DOHH2 (cell line): ENCODE results near the gene AKT1S1.
A peak's percentile ranks its signal among the peaks of the same experiment; 100 is the strongest.

Experiments used
- H3F3A ChIP-seq: fragments of 200-600 bp; sonication (generic), shearing (Covaris generic); 2 replicates; pipeline ENCODE4 v1.6.0; 2016; ENCODE audit warnings: antibody characterized with exemption, mild to moderate bottlenecking; ENCODE audit not compliant: control insufficient read depth, insufficient read depth
- H3K27ac ChIP-seq: fragments of 200-600 bp; sonication (generic); 2 replicates; pipeline ENCODE4 v1.5.1; 2014; ENCODE audit warnings: low read depth, mild to moderate bottlenecking, low read length, moderate library complexity
- H3K27me3 ChIP-seq: fragments of 200-600 bp; sonication (generic); 2 replicates; pipeline ENCODE4 v1.6.1; 2014; ENCODE audit warnings: mild to moderate bottlenecking, low read length, mixed read lengths; ENCODE audit not compliant: control insufficient read depth
- H3K36me3 ChIP-seq: fragments of 200-600 bp; sonication (generic); 2 replicates; pipeline ENCODE4 v1.6.1; 2014; ENCODE audit warnings: mild to moderate bottlenecking, low read length, moderate library complexity, mixed read lengths; ENCODE audit not compliant: control insufficient read depth
- H3K4me1 ChIP-seq: fragments of 200-600 bp; sonication (generic); 2 replicates; pipeline ENCODE4 v1.6.1; 2014; ENCODE audit warnings: mild to moderate bottlenecking, low read length, mixed read lengths; ENCODE audit not compliant: control insufficient read depth
- H3K4me2 ChIP-seq: fragments of 200-600 bp; sonication (generic); 2 replicates; pipeline ENCODE4 v1.6.0; 2014; ENCODE audit warnings: mild to moderate bottlenecking, low read length, moderate library complexity
- H3K4me3 ChIP-seq: fragments of 200-600 bp; sonication (generic); 2 replicates; pipeline ENCODE4 v1.5.1; 2014; ENCODE audit warnings: mild to moderate bottlenecking, low read length, mixed read lengths
- H3K79me2 ChIP-seq: fragments of 200-600 bp; sonication (generic); 2 replicates; pipeline ENCODE4 v1.6.1; 2014; ENCODE audit warnings: mild to moderate bottlenecking, low read length, mixed read lengths; ENCODE audit not compliant: control insufficient read depth
- H3K9me2 ChIP-seq: fragments of 200-600 bp; sonication (generic); replicated peaks from 2 replicates; pipeline ENCODE4 v1.6.1; 2014; ENCODE audit warnings: mild to moderate bottlenecking, low read length, mixed read lengths; ENCODE audit not compliant: control insufficient read depth
- H3K9me3 ChIP-seq: fragments of 200-600 bp; sonication (generic); 2 replicates; pipeline ENCODE4 v1.6.1; 2014; ENCODE audit warnings: antibody characterized with exemption, low read length, mixed read lengths; ENCODE audit not compliant: control insufficient read depth, insufficient read depth
- H4K20me1 ChIP-seq: fragments of 200-600 bp; sonication (generic); 2 replicates; pipeline ENCODE4 v1.6.0; 2014; ENCODE audit warnings: low read depth, mild to moderate bottlenecking, antibody characterized with exemption, low read length, moderate library complexity; ENCODE audit not compliant: control insufficient read depth, insufficient read depth
- EZH2phosphoT487 ChIP-seq: fragments of 200-600 bp; sonication (generic); IDR thresholded peaks from 2 replicates; pipeline ENCODE4 v1.6.1; 2017; ENCODE audit warnings: borderline replicate concordance, mild to moderate bottlenecking, antibody characterized with exemption, low read length, moderate library complexity, mixed read lengths
- TF ChIP-seq, protein P1 (sequence below): fragments of 200-600 bp; sonication (generic); IDR thresholded peaks from one replicate; pipeline ENCODE4 v1.5.1; 2014; ENCODE audit warnings: antibody characterized with exemption, mild to moderate bottlenecking, low read depth, low read length; ENCODE audit not compliant: poor library complexity, severe bottlenecking

Gene AKT1S1

DNA sequence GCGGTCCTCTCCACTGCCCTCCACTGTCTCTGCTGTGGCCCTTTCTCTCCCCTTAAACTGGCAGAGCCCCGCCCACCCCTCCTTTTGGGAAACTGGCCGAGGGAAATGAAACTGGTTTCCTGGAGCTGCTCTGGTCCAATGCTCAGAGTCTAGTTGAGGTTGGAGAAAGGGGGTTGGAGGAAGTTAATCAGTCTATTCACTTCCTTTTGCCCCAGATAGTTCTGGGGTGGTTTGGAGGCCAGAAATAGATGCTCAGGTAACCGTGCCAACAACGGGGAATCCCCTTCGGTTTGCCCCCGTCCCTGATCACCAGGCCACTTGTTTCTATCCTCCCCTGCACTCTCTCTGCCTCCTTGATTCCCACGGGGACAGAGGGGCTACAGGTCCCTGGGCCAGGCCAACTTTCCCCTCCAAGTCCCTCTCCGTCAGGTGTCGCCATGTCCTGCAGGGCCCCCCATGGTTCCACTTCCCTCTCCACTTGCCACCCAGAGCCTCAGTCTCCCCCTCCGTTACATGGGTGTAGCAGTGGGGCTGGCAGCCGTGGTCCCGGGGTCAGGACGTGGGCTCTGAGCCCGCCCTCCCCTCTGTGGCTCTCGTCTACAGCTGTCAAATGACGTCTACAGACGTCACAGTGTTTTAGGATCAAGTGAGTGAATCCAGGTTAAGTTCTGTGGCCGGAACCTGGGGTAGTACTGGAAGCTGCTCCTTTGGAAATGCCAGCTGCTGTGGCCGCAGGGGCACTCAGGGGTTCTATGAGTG lies 19.9 kb upstream of the AKT1S1 start, which contains the start of gene IL4I1:
Gene IL4I1, minus strand, starts transcription at position 25 of the 759 bp plus-strand sequence. CDS start 727 bp downstream, outside the sequence.
- H3K9me3 ChIP-seq: no peaks in the 10 kb centered on the region
- H3K4me1 ChIP-seq: peaks cover 24% of the 10 kb centered on the region
- H3K9me2 ChIP-seq: no peaks in the 10 kb centered on the region
- peak within 1 kb of the TSS; percentile 20; the same call in 1 of the 2 replicates for H3K27ac ChIP-seq
- H3K27me3 ChIP-seq: peaks cover 48% of the 10 kb centered on the region
- peak within 1 kb of the TSS; percentile 89 for H3K4me2 ChIP-seq
- H3F3A ChIP-seq: no peaks in the 10 kb centered on the region; the same call in 1 of the 2 replicates
- no peaks in the 10 kb centered on the region for H3K36me3 ChIP-seq
- TF ChIP-seq, protein P1, sequence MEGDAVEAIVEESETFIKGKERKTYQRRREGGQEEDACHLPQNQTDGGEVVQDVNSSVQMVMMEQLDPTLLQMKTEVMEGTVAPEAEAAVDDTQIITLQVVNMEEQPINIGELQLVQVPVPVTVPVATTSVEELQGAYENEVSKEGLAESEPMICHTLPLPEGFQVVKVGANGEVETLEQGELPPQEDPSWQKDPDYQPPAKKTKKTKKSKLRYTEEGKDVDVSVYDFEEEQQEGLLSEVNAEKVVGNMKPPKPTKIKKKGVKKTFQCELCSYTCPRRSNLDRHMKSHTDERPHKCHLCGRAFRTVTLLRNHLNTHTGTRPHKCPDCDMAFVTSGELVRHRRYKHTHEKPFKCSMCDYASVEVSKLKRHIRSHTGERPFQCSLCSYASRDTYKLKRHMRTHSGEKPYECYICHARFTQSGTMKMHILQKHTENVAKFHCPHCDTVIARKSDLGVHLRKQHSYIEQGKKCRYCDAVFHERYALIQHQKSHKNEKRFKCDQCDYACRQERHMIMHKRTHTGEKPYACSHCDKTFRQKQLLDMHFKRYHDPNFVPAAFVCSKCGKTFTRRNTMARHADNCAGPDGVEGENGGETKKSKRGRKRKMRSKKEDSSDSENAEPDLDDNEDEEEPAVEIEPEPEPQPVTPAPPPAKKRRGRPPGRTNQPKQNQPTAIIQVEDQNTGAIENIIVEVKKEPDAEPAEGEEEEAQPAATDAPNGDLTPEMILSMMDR: no peak
- TF ChIP-seq EZH2phosphoT487: no peak
- no peaks in the 10 kb centered on the region for H3K79me2 ChIP-seq
- H3K4me3 ChIP-seq: peak within 1 kb of the TSS; percentile 68
- H4K20me1 ChIP-seq: no peaks in the 10 kb centered on the region

DNA sequence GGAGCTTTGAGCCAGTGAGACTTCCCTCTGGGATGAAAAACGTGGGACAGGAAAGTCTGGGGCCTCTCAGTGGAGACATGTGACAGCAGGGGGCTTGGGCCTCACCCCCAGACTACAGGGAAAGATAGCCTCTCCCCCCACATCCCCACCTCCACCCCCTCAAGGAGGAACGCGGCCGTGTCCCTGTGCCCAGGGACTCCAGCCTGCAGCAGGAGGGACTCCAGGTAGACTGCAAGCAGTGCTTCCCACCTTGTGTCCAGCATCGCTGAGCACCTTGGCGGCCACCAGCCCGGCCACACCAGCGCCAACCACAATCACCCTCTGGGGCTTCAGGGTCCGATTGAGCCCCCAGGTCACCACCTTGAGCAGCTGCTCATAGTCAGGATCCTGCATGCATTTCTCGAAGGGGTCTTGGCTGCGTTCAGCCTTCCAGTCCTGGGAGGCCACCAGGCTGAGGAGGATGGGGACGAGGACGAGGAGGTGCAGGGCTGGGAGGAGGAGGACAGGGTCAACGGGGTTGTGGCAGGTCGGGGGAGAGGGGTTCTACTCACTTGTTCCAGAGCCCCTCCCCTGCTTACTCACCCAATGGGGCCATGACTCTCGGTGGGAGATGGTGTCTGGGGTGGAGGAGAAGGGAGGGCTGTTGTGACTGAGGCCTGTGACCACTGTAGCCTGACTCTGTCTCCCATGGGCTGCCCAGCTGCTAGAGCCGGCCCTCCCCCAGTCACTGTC lies 18.6 kb upstream of the AKT1S1 start:
- Histone ChIP-seq H3K4me2 (no peak overlapping the region), H3K27ac (no peak overlapping the region), H3K27me3 (peaks cover 48% of the 10 kb centered on the region), H4K20me1 (no peaks in the 10 kb centered on the region), H3K36me3 (no peaks in the 10 kb centered on the region), H3K9me3 (no peaks in the 10 kb centered on the region), H3K4me3 (no peak overlapping the region), H3F3A (no peaks in the 10 kb centered on the region; the same call in 1 of the 2 replicates), H3K9me2 (no peaks in the 10 kb centered on the region), H3K79me2 (no peaks in the 10 kb centered on the region), H3K4me1 (peaks cover 27% of the 10 kb centered on the region)
- no peak for TF ChIP-seq EZH2phosphoT487
- TF ChIP-seq, protein P1: no peak

DNA sequence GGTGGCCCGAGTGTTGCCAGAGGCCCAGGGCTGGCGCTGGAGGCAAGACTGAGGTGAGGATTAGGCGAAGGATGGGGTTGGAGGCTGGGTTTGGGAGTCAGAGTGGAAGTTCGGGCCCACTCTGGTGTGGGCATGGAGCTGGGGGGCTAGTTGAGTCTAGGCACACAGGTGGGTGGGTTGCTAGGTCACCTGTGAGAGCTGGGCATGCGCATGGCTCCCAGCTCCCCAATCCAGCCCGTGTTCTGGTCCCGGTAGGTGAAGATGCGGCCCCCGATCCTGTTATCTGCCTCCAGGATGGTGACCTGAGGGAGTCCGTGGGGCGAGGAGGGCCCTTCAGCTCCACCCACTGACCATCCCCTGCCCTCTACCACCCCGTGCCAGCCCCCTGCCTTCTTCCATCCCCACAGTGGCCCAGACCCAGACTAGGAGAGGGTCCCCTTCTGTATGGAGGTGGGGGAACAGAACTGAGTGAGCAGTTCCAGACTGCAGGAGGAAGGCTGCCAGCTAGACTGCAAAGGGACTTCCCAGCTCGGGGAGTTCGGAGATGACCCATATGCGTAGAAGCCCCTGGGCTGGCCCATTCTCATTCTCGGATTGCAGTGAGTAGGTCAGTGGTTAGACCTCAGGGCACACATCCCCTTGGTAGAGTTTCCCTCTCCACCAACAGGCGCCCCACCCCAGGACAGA lies 17.9 kb upstream of the AKT1S1 start:
- H3K4me1 ChIP-seq: peaks cover 32% of the 10 kb centered on the region
- no peaks in the 10 kb centered on the region for H3K9me2 ChIP-seq
- H3K27me3 ChIP-seq: peaks cover 48% of the 10 kb centered on the region
- no peak overlapping the region for H3K27ac ChIP-seq
- no peaks in the 10 kb centered on the region for H4K20me1 ChIP-seq
- H3K4me2 ChIP-seq: no peak overlapping the region
- no peaks in the 10 kb centered on the region for H3K79me2 ChIP-seq
- no peaks in the 10 kb centered on the region for H3K9me3 ChIP-seq
- H3F3A ChIP-seq: no peaks in the 10 kb centered on the region; the same call in 1 of the 2 replicates
- TF ChIP-seq, protein P1: no peak
- TF ChIP-seq EZH2phosphoT487: no peak
- H3K4me3 ChIP-seq: no peak overlapping the region
- no peaks in the 10 kb centered on the region for H3K36me3 ChIP-seq
